DND-41 (cell line): ENCODE measurements around the gene PLPP1.

Source experiments
- ATAC-seq: fragments of 200-7000 bp; cut with Tn5 transposase; 3 replicates; pipeline ENCODE4 v1.9.1; 2021; ENCODE audit warnings: low read depth; ENCODE audit not compliant: insufficient read depth
- DNase-seq: peaks from one replicate; pipeline ENCODE4 v3.0.0-alpha.2; 2020
- H2AFZ ChIP-seq: 2 replicates; pipeline ENCODE4 v1.6.0; 2012; ENCODE audit warnings: low read depth, low read length
- H3K27ac ChIP-seq: 2 replicates; pipeline ENCODE4 v1.5.1; 2012; ENCODE audit warnings: low read length, inconsistent platforms
- H3K27me3 ChIP-seq: fragments of 200-600 bp; sonication (generic); 2 replicates; pipeline ENCODE4 v1.6.0; 2012; ENCODE audit warnings: low read length, mild to moderate bottlenecking, inconsistent platforms; ENCODE audit not compliant: insufficient read depth, poor library complexity
- H3K36me3 ChIP-seq: 2 replicates; pipeline ENCODE4 v1.5.1; 2012; ENCODE audit warnings: low read length, inconsistent platforms; ENCODE audit not compliant: insufficient read depth
- H3K4me1 ChIP-seq: 2 replicates; pipeline ENCODE4 v1.5.1; 2012; ENCODE audit warnings: mild to moderate bottlenecking, low read length; ENCODE audit not compliant: insufficient read depth
- H3K4me2 ChIP-seq: 2 replicates; pipeline ENCODE4 v1.6.0; 2012; ENCODE audit warnings: mild to moderate bottlenecking, moderate library complexity, low read length, inconsistent platforms; ENCODE audit not compliant: insufficient read depth
- H3K4me3 ChIP-seq, 2 experiments: fragments of 200-600 bp in 1 of 2; shearing (Covaris generic) in 1 of 2; 2 replicates each; pipeline ENCODE4 v1.5.1; 2012 to 2016; ENCODE audit warnings: inconsistent platforms in 2 of 2, low read length in 2 of 2, mild to moderate bottlenecking in 2 of 2, low read depth in 1 of 2, moderate library complexity in 1 of 2
- H3K79me2 ChIP-seq: 2 replicates; pipeline ENCODE4 v1.6.0; 2012; ENCODE audit warnings: low read length, inconsistent platforms; ENCODE audit not compliant: insufficient read depth
- H3K9ac ChIP-seq: 2 replicates; pipeline ENCODE4 v1.6.0; 2012; ENCODE audit warnings: low read depth, mild to moderate bottlenecking, inconsistent platforms, low read length, moderate library complexity
- H3K9me3 ChIP-seq: 2 replicates; pipeline ENCODE4 v1.5.1; 2012; ENCODE audit warnings: low read length, moderate library complexity, mild to moderate bottlenecking, inconsistent platforms; ENCODE audit not compliant: insufficient read depth, severe bottlenecking
- H4K20me1 ChIP-seq: 2 replicates; pipeline ENCODE4 v1.6.0; 2012; ENCODE audit warnings: low read length; ENCODE audit not compliant: insufficient read depth
- EZH2 ChIP-seq: IDR thresholded peaks from 3 replicates; pipeline ENCODE4 v1.6.1; 2012; ENCODE audit warnings: borderline replicate concordance, low read depth, mild to moderate bottlenecking, moderate library complexity, low read length, inconsistent platforms; ENCODE audit not compliant: severe bottlenecking
- TF ChIP-seq, protein P1 (sequence below): IDR thresholded peaks from 2 replicates; pipeline ENCODE4 v1.5.1; 2012; ENCODE audit warnings: borderline replicate concordance, low read length, moderate library complexity, mild to moderate bottlenecking; ENCODE audit not compliant: poor library complexity, severe bottlenecking; ENCODE audit errors: extremely low read depth

Gene PLPP1

DNA sequence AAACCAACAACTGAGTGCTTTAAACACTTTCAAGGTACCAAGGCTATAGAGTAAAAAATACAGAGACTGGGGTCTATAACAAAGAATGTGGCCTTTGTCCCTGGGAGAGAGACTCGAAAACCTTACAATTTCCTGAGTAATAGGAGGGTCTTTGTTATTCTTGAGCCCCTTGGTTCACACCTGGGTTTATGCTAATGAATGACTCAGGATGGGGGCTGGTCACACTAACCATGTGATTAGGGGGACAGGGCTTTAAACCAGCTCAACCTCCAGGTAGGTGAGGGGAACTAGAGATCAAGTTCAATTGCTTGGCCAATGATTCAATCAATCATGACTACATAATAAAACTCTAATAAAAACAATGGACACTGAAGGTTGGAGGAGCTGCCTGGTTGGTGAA lies 50.2 kb downstream of the PLPP1 start:
- DNase-seq (no peak), ATAC-seq (no peak)
- no peaks in the 10 kb centered on the region for H3K9me3 ChIP-seq
- no peak overlapping the region for H2AFZ ChIP-seq
- H4K20me1 ChIP-seq, result no peaks in the 10 kb centered on the region
- no peaks in the 10 kb centered on the region; the same call in 1 of the 2 replicates for H3K36me3 ChIP-seq
- H3K79me2 ChIP-seq, result peaks cover 7% of the 10 kb centered on the region; the same call in 1 of the 2 replicates
- no peaks in the 10 kb centered on the region for H3K27me3 ChIP-seq
- no peak overlapping the region for H3K9ac ChIP-seq
- peaks cover 17% of the 10 kb centered on the region for H3K4me1 ChIP-seq
- no peak overlapping the region for H3K4me2 ChIP-seq
- no peak overlapping the region for H3K27ac ChIP-seq
- H3K4me3 ChIP-seq, result no peak overlapping the region
- TF ChIP-seq EZH2, result no peak
- TF ChIP-seq, protein P1, sequence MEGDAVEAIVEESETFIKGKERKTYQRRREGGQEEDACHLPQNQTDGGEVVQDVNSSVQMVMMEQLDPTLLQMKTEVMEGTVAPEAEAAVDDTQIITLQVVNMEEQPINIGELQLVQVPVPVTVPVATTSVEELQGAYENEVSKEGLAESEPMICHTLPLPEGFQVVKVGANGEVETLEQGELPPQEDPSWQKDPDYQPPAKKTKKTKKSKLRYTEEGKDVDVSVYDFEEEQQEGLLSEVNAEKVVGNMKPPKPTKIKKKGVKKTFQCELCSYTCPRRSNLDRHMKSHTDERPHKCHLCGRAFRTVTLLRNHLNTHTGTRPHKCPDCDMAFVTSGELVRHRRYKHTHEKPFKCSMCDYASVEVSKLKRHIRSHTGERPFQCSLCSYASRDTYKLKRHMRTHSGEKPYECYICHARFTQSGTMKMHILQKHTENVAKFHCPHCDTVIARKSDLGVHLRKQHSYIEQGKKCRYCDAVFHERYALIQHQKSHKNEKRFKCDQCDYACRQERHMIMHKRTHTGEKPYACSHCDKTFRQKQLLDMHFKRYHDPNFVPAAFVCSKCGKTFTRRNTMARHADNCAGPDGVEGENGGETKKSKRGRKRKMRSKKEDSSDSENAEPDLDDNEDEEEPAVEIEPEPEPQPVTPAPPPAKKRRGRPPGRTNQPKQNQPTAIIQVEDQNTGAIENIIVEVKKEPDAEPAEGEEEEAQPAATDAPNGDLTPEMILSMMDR, result no peak

DNA sequence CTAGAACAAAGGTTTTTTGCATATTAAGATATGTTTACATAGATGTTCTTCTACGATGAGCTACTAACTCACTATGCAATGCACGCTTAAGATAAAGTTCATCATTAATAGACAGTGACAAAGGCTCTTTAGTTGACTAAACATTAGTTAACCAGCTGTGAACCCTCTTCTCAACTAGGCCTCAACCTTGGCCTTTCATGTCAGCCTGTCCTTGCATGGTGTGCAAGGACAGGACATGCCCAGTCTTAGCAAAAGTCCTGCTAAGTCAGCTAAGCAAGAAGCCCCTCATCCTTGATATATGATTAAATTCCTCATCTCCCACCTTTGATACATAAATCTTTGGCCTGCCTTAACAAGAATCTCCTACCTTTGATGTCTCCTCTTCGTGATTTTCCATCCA lies 50.9 kb downstream of the PLPP1 start:
- H3K27ac ChIP-seq, result no peak overlapping the region

DNA sequence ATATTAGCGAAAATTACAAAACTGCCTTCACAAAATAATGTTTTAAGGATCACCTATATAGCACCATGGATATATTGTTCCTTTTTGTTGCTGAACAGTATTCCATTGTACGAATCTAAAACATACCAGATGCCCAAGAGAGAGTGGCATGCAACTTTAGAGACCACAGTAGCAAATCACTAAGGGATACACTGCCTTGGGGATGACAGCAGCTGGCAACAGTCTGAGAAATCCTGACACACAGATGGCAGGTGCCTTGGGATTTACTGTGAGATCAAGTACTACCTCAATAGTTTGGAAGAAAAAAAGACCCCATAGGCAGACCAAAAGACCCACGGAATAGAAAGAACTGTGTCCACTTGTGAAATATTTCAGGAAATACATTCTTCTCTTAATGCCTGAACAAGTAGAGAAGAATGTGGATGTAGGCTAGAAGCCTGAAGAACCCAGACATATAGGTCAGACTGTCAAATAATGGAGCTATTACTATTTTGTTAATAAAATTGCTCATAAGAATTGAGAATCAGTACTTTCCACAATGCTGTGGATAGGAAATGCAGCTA lies 53.4 kb downstream of the PLPP1 start:
- Histone ChIP-seq H3K4me1 (peaks cover 17% of the 10 kb centered on the region), H3K9ac (no peak overlapping the region), H3K27ac (no peak overlapping the region), H3K27me3 (no peaks in the 10 kb centered on the region), H2AFZ (no peak overlapping the region), H3K79me2 (peaks cover 13% of the 10 kb centered on the region), H3K4me3 (no peak overlapping the region), H3K9me3 (no peaks in the 10 kb centered on the region), H4K20me1 (no peaks in the 10 kb centered on the region; the same call in 1 of the 2 replicates), H3K4me2 (no peak overlapping the region), H3K36me3 (no peaks in the 10 kb centered on the region; the same call in 1 of the 2 replicates)
- no peak for TF ChIP-seq EZH2
- TF ChIP-seq, protein P1, result no peak
- DNase-seq, result no peak
- ATAC-seq, result no peak

More for the DNA sequence above, 50.9 kb downstream of the PLPP1 start:
- ATAC-seq, result no peak
- Histone ChIP-seq H3K4me1 (peaks cover 17% of the 10 kb centered on the region), H3K4me2 (no peak overlapping the region), H3K79me2 (peaks cover 7% of the 10 kb centered on the region; the same call in 1 of the 2 replicates), H2AFZ (no peak overlapping the region), H4K20me1 (no peaks in the 10 kb centered on the region), H3K36me3 (no peaks in the 10 kb centered on the region; the same call in 1 of the 2 replicates), H3K9me3 (no peaks in the 10 kb centered on the region), H3K27me3 (no peaks in the 10 kb centered on the region), H3K4me3 (no peak overlapping the region), H3K9ac (no peak overlapping the region)
- TF ChIP-seq EZH2, result no peak
- TF ChIP-seq, protein P1, result no peak
- DNase-seq, result no peak
